Endothelial cell of umbilical vein (primary cell): ENCODE data around the gene GREB1. TPM values are rescaled to one million over a fixed set of nuclear protein-coding genes. Genes with fewer than 3 reads are reported as not detected.

ENCODE experiments used
- BruUV-seq: library from RNA; stranded (reverse); fragments of 400-500 nt; replicated peaks from 2 replicates; lab custom pipeline; 2021; lab: Mats Ljungman, UMichigan
- CTCF ChIA-PET: fragments of 300-600, 350-600 bp; sonication (Branson Sonifier 250); formaldehyde crosslinking; loops from one replicate; lab custom pipeline; 2021; ENCODE audit warnings: antibody characterized with exemption, inconsistent platforms; lab: Charles Lee
- POLR2A ChIA-PET: fragments of 300-600, 350-600 bp; sonication (Branson Sonifier 250); formaldehyde crosslinking; loops from one replicate; lab custom pipeline; 2021; ENCODE audit warnings: antibody characterized with exemption, inconsistent platforms; lab: Charles Lee
- DNase-seq: peaks from one replicate; pipeline ENCODE4 v3.0.0-alpha.2; 2011; ENCODE audit warnings: low read depth, low spot score
- FAIRE-seq: peaks from 2 replicates; lab custom pipeline; 2011; peaks lifted over from hg19 to GRCh38; lab: Jason Lieb, UNC
- H2AFZ ChIP-seq: 2 replicates; pipeline ENCODE4 v1.6.0; 2012; ENCODE audit warnings: low read depth, low read length, control low read depth, inconsistent platforms
- H3K27ac ChIP-seq: 2 replicates; pipeline ENCODE4 v1.5.1; 2011; ENCODE audit warnings: low read depth, mild to moderate bottlenecking, control low read depth, low read length, moderate library complexity; ENCODE audit not compliant: insufficient read depth
- H3K27me3 ChIP-seq, 2 experiments: 2 replicates each; pipeline versions ENCODE4 v1.6.0 to v1.6.1; 2011; ENCODE audit warnings: low read length in 2 of 2, mixed read lengths in 1 of 2; ENCODE audit not compliant: control insufficient read depth in 2 of 2, insufficient read depth in 2 of 2
- H3K36me3 ChIP-seq, 2 experiments: 2 replicates in 1 of 2; 3 replicates in 1 of 2; pipeline ENCODE4 v1.5.1; 2011; ENCODE audit warnings: low read length in 2 of 2, mild to moderate bottlenecking in 1 of 2, moderate library complexity in 1 of 2; ENCODE audit not compliant: control insufficient read depth in 2 of 2, insufficient read depth in 2 of 2; ENCODE audit errors: extremely low read depth in 1 of 2
- H3K4me1 ChIP-seq: 3 replicates; pipeline ENCODE4 v1.5.1; 2011; ENCODE audit warnings: mild to moderate bottlenecking, low read length; ENCODE audit not compliant: control insufficient read depth, insufficient read depth; ENCODE audit errors: extremely low read depth
- H3K4me2 ChIP-seq: 2 replicates; pipeline ENCODE4 v1.6.1; 2011; ENCODE audit warnings: low read length, control low read depth, mixed read lengths; ENCODE audit not compliant: insufficient read depth
- H3K4me3 ChIP-seq, 3 experiments: fragments of 200-600 bp in 1 of 3; sonication (generic), shearing (Covaris generic) in 1 of 3; replicated peaks in 1 of 3; 2 replicates each; pipeline ENCODE4 v1.5.1; 2011 to 2016; ENCODE audit warnings: control low read depth in 3 of 3, low read length in 3 of 3, mild to moderate bottlenecking in 2 of 3, inconsistent platforms in 1 of 3, low read depth in 1 of 3, moderate library complexity in 1 of 3; ENCODE audit not compliant: insufficient read depth in 1 of 3
- H3K79me2 ChIP-seq: 2 replicates; pipeline ENCODE4 v1.6.0; 2012; ENCODE audit warnings: low read length, inconsistent platforms; ENCODE audit not compliant: control insufficient read depth, insufficient read depth
- H3K9ac ChIP-seq: replicated peaks from 2 replicates; pipeline ENCODE3; 2011; ENCODE audit warnings: low read length, control low read depth; ENCODE audit not compliant: insufficient read depth; ENCODE audit errors: extremely low read depth
- H3K9me1 ChIP-seq: replicated peaks from 3 replicates; pipeline ENCODE4 v1.6.0; 2011; ENCODE audit warnings: mild to moderate bottlenecking, low read length; ENCODE audit not compliant: control insufficient read depth, insufficient read depth; ENCODE audit errors: extremely low read depth
- H3K9me3 ChIP-seq: replicated peaks from 2 replicates; pipeline ENCODE4 v1.5.1; 2012; ENCODE audit warnings: low read length, inconsistent platforms; ENCODE audit not compliant: control insufficient read depth, insufficient read depth
- H4K20me1 ChIP-seq: replicated peaks from 2 replicates; pipeline ENCODE3; 2011; ENCODE audit warnings: mild to moderate bottlenecking, low read length; ENCODE audit not compliant: control insufficient read depth, insufficient read depth; ENCODE audit errors: extremely low read depth
- CTCF ChIP-seq, 2 donors: IDR thresholded peaks; 1 replicate in 1 of 2; 2 replicates in 1 of 2; pipeline ENCODE4 v1.5.1; 2011; ENCODE audit warnings: low read length in 2 of 2, mild to moderate bottlenecking in 2 of 2, moderate library complexity in 2 of 2, control low read depth in 1 of 2, inconsistent platforms in 1 of 2, low read depth in 1 of 2; ENCODE audit not compliant: insufficient read depth in 1 of 2; ENCODE audit errors: extremely low read depth in 1 of 2
- EZH2 ChIP-seq: IDR thresholded peaks from 2 replicates; pipeline ENCODE4 v1.6.1; 2012; ENCODE audit warnings: borderline replicate concordance, low read depth, mild to moderate bottlenecking, moderate library complexity, low read length, inconsistent platforms; ENCODE audit not compliant: severe bottlenecking
- FOS ChIP-seq: IDR thresholded peaks from 2 replicates; pipeline ENCODE4 v1.6.1; 2011; ENCODE audit warnings: mild to moderate bottlenecking, low read length, moderate library complexity, borderline replicate concordance; ENCODE audit not compliant: insufficient read depth
- GATA2 ChIP-seq: IDR thresholded peaks from 2 replicates; pipeline ENCODE4 v1.7.0; 2011; ENCODE audit warnings: low read depth, mild to moderate bottlenecking, moderate library complexity, mixed read lengths, low read length; ENCODE audit not compliant: insufficient read length, insufficient read depth
- JUN ChIP-seq: IDR thresholded peaks from 2 replicates; pipeline ENCODE4 v1.6.1; 2011; ENCODE audit warnings: borderline replicate concordance, low read depth; ENCODE audit not compliant: insufficient read length, insufficient read depth
- MAX ChIP-seq: IDR thresholded peaks from 2 replicates; pipeline ENCODE4 v1.6.1; 2011; ENCODE audit not compliant: insufficient read depth, insufficient read length
- MYC ChIP-seq: IDR thresholded peaks from one replicate; pipeline ENCODE4 v1.6.1; 2011; ENCODE audit warnings: mild to moderate bottlenecking, low read depth, low read length
- POLR2A ChIP-seq: IDR thresholded peaks from 2 replicates; pipeline ENCODE4 v1.6.1; 2012; ENCODE audit warnings: low read depth, mild to moderate bottlenecking, control low read depth, low read length
- POLR2AphosphoS5 ChIP-seq: IDR thresholded peaks from 2 replicates; pipeline ENCODE4 v1.6.1; 2012; ENCODE audit warnings: low read depth, mild to moderate bottlenecking, control low read depth, low read length, moderate library complexity; ENCODE audit not compliant: insufficient read depth
- dilution Hi-C: fragments of 300-500 bp; cut with MboI; formaldehyde crosslinking; loops from one replicate; pipeline ENCODE4 v1.15.0; 2019; ENCODE audit warnings: low sequenced_read_pairs; ENCODE audit not compliant: extremely low pct_ligation_motif_present
- intact Hi-C: fragments of 100-400 bp; cut with micrococcal nuclease; formaldehyde crosslinking; loops from one replicate; pipeline ENCODE4 v1.10.0; 2022
- polyA plus RNA-seq, 4 experiments: library from polyadenylated mRNA; depleted of rRNA in 3 of 4; stranded (reverse) in 3 of 4; unstranded in 1 of 4; fragments of >200 nt; gene quantifications; 2 replicates each; pipeline versions ENCODE4 v1.2.1 to v1.2.3, GENCODE V29; 2011 to 2012; ENCODE audit warnings: missing spikeins in 1 of 4
- total RNA-seq: library from RNA; stranded (reverse); gene quantifications from 2 replicates; pipeline ENCODE4 v1.2.3, GENCODE V29; 2021

GREB1 gene
- total and polyA plus RNA-seq, 2 donors (not counting 3 experiments of a cell fraction or from before 2014, with no cell fraction given) = 0.17 to 0.58 TPM

GRCh38 chr2:11621410-11621809 is 87.6 kb downstream of the GREB1 start:
- DNase-seq (no peak), FAIRE-seq (no peak)
- no peak overlapping the region for H3K9ac ChIP-seq
- no peaks in the 10 kb centered on the region for H3K36me3 ChIP-seq
- H2AFZ ChIP-seq = no peak overlapping the region
- no peak overlapping the region for H3K4me2 ChIP-seq
- no peaks in the 10 kb centered on the region for H3K9me3 ChIP-seq
- no peaks in the 10 kb centered on the region for H3K79me2 ChIP-seq
- ChIA-PET CTCF (interaction anchor here (1.0 kb wide), 1 partner anchor 37 kb away, joined by 3 read pairs; no protein-coding TSS in a partner anchor), POLR2A (no interaction called here)
- no peak overlapping the region for H3K27ac ChIP-seq
- no peaks in the 10 kb centered on the region for H3K27me3 ChIP-seq
- TF ChIP-seq CTCF (IDR thresholded peaks at IDR 0.05; ENCODE audit: extremely low read depth in 1 of 2, insufficient read depth in 1 of 2, low read depth in 1 of 2, low read length in 2 of 2) (no peak), FOS (no peak), POLR2A (no peak), MYC (no peak), MAX (no peak), EZH2 (no peak), GATA2 (no peak), POLR2AphosphoS5 (no peak), JUN (no peak)
- intact Hi-C loops = no loop called here
- dilution Hi-C loops = no loop called here
- H3K9me1 ChIP-seq = no peaks in the 10 kb centered on the region
- no peak overlapping the region for H3K4me3 ChIP-seq
- H4K20me1 ChIP-seq = no peaks in the 10 kb centered on the region
- no TSS peak for BruUV-seq
- H3K4me1 ChIP-seq = no peaks in the 10 kb centered on the region
